ENCODE data around the gene TBCE. TPM values are rescaled to one million over a fixed set of nuclear protein-coding genes. Genes with fewer than 3 reads are reported as not detected.

The TBCE gene
- total RNA-seq, 1 donor from 2014 or later, result 28.3 TPM

DNA sequence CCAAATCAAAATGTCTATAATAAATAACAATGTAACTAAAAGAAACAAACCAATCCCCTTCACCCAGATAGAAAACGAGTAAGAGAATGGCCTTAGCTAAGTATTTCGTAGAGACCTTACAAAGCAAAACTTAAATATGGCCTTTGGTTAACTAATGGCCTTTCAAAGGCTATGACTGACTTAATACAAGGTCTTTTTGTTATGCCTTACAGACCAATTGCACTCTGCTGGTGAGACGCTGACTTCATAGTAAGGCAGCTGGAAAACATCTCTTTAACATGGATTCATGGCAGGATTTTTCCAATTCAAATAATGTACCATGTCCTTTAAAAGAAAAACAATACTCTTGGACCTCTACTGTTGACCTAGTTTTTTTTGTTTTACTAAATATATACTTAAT, 15.8 kb upstream of the TBCE start:
- H3K9me3 ChIP-seq (ENCODE audit: insufficient read depth, low read depth, low read length), result no peaks in the 10 kb centered on the region
- H3K27ac ChIP-seq (ENCODE audit: low read depth, low read length), result no peak overlapping the region
- Mint-ChIP-seq H3K27me3 (ENCODE audit: low read depth, unreplicated experiment) (no peaks in the 10 kb centered on the region), H3K4me3 (ENCODE audit: unreplicated experiment) (no peak overlapping the region), H3K27ac (ENCODE audit: unreplicated experiment) (no peak overlapping the region), H3K4me1 (ENCODE audit: low read depth, unreplicated experiment) (no peaks in the 10 kb centered on the region), H3K9me3 (ENCODE audit: unreplicated experiment) (no peaks in the 10 kb centered on the region), H3K36me3 (ENCODE audit: low read depth, unreplicated experiment) (peaks cover 1% of the 10 kb centered on the region)
- TF ChIP-seq EZH2 (IDR thresholded peaks at IDR 0.05; ENCODE audit: insufficient read depth, low read length), result no peak
- TF ChIP-seq, protein P1, sequence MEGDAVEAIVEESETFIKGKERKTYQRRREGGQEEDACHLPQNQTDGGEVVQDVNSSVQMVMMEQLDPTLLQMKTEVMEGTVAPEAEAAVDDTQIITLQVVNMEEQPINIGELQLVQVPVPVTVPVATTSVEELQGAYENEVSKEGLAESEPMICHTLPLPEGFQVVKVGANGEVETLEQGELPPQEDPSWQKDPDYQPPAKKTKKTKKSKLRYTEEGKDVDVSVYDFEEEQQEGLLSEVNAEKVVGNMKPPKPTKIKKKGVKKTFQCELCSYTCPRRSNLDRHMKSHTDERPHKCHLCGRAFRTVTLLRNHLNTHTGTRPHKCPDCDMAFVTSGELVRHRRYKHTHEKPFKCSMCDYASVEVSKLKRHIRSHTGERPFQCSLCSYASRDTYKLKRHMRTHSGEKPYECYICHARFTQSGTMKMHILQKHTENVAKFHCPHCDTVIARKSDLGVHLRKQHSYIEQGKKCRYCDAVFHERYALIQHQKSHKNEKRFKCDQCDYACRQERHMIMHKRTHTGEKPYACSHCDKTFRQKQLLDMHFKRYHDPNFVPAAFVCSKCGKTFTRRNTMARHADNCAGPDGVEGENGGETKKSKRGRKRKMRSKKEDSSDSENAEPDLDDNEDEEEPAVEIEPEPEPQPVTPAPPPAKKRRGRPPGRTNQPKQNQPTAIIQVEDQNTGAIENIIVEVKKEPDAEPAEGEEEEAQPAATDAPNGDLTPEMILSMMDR (IDR thresholded peaks at IDR 0.05; ENCODE audit: insufficient read depth, low read depth, low read length), result no peak
- H3K36me3 ChIP-seq (ENCODE audit: insufficient read depth, low read length), result no peaks in the 10 kb centered on the region
- no peak overlapping the region for H2AFZ ChIP-seq (ENCODE audit: low read depth, low read length)
- no peaks in the 10 kb centered on the region for H3K4me1 ChIP-seq (ENCODE audit: insufficient read depth, low read length)
- no peak overlapping the region for H3K4me3 ChIP-seq (ENCODE audit: insufficient read depth, low read depth, low read length)
- no peak overlapping the region for H3K4me2 ChIP-seq (ENCODE audit: low read length)
- no peaks in the 10 kb centered on the region for H4K20me1 ChIP-seq (ENCODE audit: insufficient read depth, low read length)
- FAIRE-seq, result no peak
- DNase-seq (ENCODE audit: low read depth), result no peak
- H3K27me3 ChIP-seq (ENCODE audit: insufficient read depth, low read length), result no peaks in the 10 kb centered on the region
- no peak overlapping the region for H3K9ac ChIP-seq (ENCODE audit: low read length)
- H3K79me2 ChIP-seq (ENCODE audit: insufficient read depth, low read length), result no peaks in the 10 kb centered on the region

DNA sequence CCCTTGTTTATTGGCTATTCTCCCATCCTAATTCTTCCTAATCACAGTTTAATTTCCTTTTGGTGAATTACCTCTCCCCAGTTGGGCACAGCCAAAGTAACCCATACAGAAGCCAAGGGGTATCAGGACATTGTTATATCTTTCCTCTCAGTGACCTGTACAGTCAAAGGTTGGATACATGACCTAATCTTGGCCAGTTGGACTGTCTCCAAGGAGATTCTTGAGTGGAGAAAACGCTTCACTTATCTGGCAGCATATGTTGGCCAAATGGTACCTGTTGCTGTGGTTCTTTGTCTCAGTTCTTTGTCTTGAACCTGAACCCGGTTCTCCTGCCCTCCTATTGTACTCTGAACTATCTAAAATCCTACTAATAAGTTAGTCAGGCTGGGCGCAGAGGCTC, 15.3 kb upstream of the TBCE start:
- no peak overlapping the region for H2AFZ ChIP-seq (ENCODE audit: low read depth, low read length)
- H3K27ac ChIP-seq (ENCODE audit: low read depth, low read length), result no peak overlapping the region
- DNase-seq (ENCODE audit: low read depth) (no peak), FAIRE-seq (no peak)
- no peaks in the 10 kb centered on the region for H3K36me3 ChIP-seq (ENCODE audit: insufficient read depth, low read length)
- Mint-ChIP-seq H3K27me3 (ENCODE audit: low read depth, unreplicated experiment) (no peaks in the 10 kb centered on the region), H3K4me3 (ENCODE audit: unreplicated experiment) (no peak overlapping the region), H3K27ac (ENCODE audit: unreplicated experiment) (no peak overlapping the region), H3K4me1 (ENCODE audit: low read depth, unreplicated experiment) (no peaks in the 10 kb centered on the region), H3K9me3 (ENCODE audit: unreplicated experiment) (no peaks in the 10 kb centered on the region), H3K36me3 (ENCODE audit: low read depth, unreplicated experiment) (peaks cover 1% of the 10 kb centered on the region)
- H3K4me2 ChIP-seq (ENCODE audit: low read length), result no peak overlapping the region
- no peak overlapping the region for H3K9ac ChIP-seq (ENCODE audit: low read length)
- no peaks in the 10 kb centered on the region for H3K27me3 ChIP-seq (ENCODE audit: insufficient read depth, low read length)
- H3K79me2 ChIP-seq (ENCODE audit: insufficient read depth, low read length), result no peaks in the 10 kb centered on the region
- H3K4me1 ChIP-seq (ENCODE audit: insufficient read depth, low read length), result no peaks in the 10 kb centered on the region
- H3K9me3 ChIP-seq (ENCODE audit: insufficient read depth, low read depth, low read length), result no peaks in the 10 kb centered on the region
- TF ChIP-seq EZH2 (IDR thresholded peaks at IDR 0.05; ENCODE audit: insufficient read depth, low read length), result no peak
- TF ChIP-seq, protein P1 (IDR thresholded peaks at IDR 0.05; ENCODE audit: insufficient read depth, low read depth, low read length), result no peak
- no peaks in the 10 kb centered on the region for H4K20me1 ChIP-seq (ENCODE audit: insufficient read depth, low read length)
- no peak overlapping the region for H3K4me3 ChIP-seq (ENCODE audit: insufficient read depth, low read depth, low read length)

DNA sequence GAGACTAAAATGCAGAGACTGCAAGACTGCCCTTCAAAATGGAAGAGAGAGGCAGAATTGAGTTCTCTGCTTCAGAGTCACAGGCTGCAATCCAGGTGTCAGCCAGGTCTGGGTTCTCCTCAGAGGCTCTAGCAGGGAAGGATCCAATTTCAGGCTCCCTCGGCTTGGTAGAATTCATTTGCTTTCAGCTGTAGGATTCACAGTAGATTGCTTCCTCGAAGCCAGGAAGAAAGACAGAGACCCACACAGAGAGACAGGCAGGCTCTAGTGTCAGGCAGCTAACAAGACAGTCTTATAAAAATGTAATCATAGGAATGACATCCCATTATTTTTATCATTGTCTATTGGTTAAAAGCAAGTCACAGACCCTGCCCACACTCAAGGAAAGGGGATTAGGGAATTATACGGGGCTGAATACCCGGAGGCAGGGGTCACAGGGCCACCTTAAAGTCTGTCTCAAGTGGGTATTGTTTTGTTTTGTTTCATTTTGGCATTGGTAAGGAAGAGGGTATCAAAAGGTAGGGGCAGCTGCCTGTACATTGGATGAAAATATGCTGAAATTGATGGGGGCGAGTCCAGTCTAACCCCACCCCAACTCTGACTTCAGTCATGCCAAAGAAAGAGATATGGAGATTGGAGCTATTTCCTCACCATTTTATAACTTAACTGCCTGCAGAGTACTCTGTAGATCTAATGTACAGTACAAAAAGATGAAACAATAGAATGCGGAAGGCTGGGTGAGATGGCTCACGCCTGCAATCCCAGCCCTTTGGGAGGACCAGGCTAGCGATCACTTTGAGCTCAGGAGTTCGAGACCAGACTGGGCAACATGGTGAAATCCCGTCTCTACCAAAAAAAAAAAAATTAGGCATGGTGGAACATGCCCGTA, 9.5 kb upstream of the TBCE start:
- Histone ChIP-seq H3K9ac (ENCODE audit: low read length) (no peak overlapping the region), H3K4me2 (ENCODE audit: low read length) (no peak overlapping the region), H3K4me1 (ENCODE audit: insufficient read depth, low read length) (no peaks in the 10 kb centered on the region), H3K9me3 (ENCODE audit: insufficient read depth, low read depth, low read length) (no peaks in the 10 kb centered on the region), H4K20me1 (ENCODE audit: insufficient read depth, low read length) (no peaks in the 10 kb centered on the region), H2AFZ (ENCODE audit: low read depth, low read length) (peak overlapping the region; percentile 34), H3K79me2 (ENCODE audit: insufficient read depth, low read length) (no peaks in the 10 kb centered on the region), H3K27ac (ENCODE audit: low read depth, low read length) (no peak overlapping the region), H3K36me3 (ENCODE audit: insufficient read depth, low read length) (no peaks in the 10 kb centered on the region), H3K27me3 (ENCODE audit: insufficient read depth, low read length) (no peaks in the 10 kb centered on the region), H3K4me3 (ENCODE audit: insufficient read depth, low read depth, low read length) (no peak overlapping the region)
- DNase-seq (ENCODE audit: low read depth) (no peak), FAIRE-seq (no peak)
- H3K36me3 Mint-ChIP-seq (ENCODE audit: low read depth, unreplicated experiment), result peaks cover 1% of the 10 kb centered on the region
- H3K27ac Mint-ChIP-seq (ENCODE audit: unreplicated experiment), result no peak overlapping the region
- no peaks in the 10 kb centered on the region for H3K9me3 Mint-ChIP-seq (ENCODE audit: unreplicated experiment)
- H3K4me3 Mint-ChIP-seq (ENCODE audit: unreplicated experiment), result no peak overlapping the region
- no peaks in the 10 kb centered on the region for H3K4me1 Mint-ChIP-seq (ENCODE audit: low read depth, unreplicated experiment)
- TF ChIP-seq EZH2 (IDR thresholded peaks at IDR 0.05; ENCODE audit: insufficient read depth, low read length), result no peak
- TF ChIP-seq, protein P1 (IDR thresholded peaks at IDR 0.05; ENCODE audit: insufficient read depth, low read depth, low read length), result no peak
- H3K27me3 Mint-ChIP-seq (ENCODE audit: low read depth, unreplicated experiment), result no peaks in the 10 kb centered on the region

All from astrocyte (in vitro differentiated cells and primary cell).